Suprapubic skin (tissue), 3 donors: ENCODE data around the gene KSR1.

ENCODE experiments used
- POLR2A ChIP-seq, 2 donors: fragments of 450-650 bp; IDR thresholded peaks; one replicate each; pipeline ENCODE4 v1.6.1; 2017; ENCODE audit warnings: antibody characterized with exemption in 2 of 2, mild to moderate bottlenecking in 2 of 2, moderate library complexity in 2 of 2
- TF ChIP-seq, protein P1 (sequence below), 2 donors: fragments of 200-600 bp in 1 of 2; fragments of 450-650 bp in 1 of 2; sonication (generic) in 1 of 2; IDR thresholded peaks; one replicate each; pipeline ENCODE4 v1.5.1; 2016 to 2019; ENCODE audit warnings: antibody characterized with exemption in 2 of 2, mild to moderate bottlenecking in 1 of 2, moderate library complexity in 1 of 2

DNA sequence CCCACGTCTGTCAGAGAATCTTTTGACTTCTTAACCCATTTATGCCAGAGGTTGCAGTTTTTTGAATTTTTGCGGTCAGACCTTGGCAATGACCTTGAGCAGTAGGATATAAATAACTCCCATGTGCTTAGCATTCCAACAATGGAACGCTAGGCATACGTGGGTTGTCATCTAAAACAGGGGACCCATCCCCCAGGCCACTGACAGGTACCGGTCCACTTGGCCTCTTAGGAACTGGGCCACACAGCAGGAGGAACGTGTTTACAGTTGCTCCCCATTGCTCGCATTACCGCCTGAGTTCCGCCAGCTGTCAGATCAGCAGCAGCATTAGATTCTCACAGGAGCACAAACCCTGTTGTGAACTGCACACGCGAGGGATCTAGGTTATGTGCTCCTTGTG lies 97.9 kb downstream of the KSR1 start:
- TF ChIP-seq POLR2A (IDR thresholded peaks at IDR 0.05), result no peak
- TF ChIP-seq, protein P1, sequence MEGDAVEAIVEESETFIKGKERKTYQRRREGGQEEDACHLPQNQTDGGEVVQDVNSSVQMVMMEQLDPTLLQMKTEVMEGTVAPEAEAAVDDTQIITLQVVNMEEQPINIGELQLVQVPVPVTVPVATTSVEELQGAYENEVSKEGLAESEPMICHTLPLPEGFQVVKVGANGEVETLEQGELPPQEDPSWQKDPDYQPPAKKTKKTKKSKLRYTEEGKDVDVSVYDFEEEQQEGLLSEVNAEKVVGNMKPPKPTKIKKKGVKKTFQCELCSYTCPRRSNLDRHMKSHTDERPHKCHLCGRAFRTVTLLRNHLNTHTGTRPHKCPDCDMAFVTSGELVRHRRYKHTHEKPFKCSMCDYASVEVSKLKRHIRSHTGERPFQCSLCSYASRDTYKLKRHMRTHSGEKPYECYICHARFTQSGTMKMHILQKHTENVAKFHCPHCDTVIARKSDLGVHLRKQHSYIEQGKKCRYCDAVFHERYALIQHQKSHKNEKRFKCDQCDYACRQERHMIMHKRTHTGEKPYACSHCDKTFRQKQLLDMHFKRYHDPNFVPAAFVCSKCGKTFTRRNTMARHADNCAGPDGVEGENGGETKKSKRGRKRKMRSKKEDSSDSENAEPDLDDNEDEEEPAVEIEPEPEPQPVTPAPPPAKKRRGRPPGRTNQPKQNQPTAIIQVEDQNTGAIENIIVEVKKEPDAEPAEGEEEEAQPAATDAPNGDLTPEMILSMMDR (IDR thresholded peaks at IDR 0.05), result no peak
